GM12865 (cell line): ENCODE results near the gene SLC12A3.

Source experiments
- DNase-seq: peaks from one replicate; pipeline ENCODE4 v3.0.0; 2010; ENCODE audit warnings: low read depth
- H3K4me3 ChIP-seq: 2 replicates; pipeline ENCODE4 v1.5.1; 2011; ENCODE audit warnings: mild to moderate bottlenecking, low read depth, low read length, control low read depth
- TF ChIP-seq, protein P1 (sequence below): IDR thresholded peaks from 2 replicates; pipeline ENCODE4 v1.5.1; 2011; ENCODE audit warnings: low read length, control low read depth, low read depth, inconsistent platforms; ENCODE audit not compliant: insufficient read depth; ENCODE audit errors: missing control alignments

SLC12A3 gene

GRCh38 chr16:56836410-56837230, 28.4 kb upstream of the SLC12A3 start:
- H3K4me3 ChIP-seq, result no peak overlapping the region
- TF ChIP-seq, protein P1, sequence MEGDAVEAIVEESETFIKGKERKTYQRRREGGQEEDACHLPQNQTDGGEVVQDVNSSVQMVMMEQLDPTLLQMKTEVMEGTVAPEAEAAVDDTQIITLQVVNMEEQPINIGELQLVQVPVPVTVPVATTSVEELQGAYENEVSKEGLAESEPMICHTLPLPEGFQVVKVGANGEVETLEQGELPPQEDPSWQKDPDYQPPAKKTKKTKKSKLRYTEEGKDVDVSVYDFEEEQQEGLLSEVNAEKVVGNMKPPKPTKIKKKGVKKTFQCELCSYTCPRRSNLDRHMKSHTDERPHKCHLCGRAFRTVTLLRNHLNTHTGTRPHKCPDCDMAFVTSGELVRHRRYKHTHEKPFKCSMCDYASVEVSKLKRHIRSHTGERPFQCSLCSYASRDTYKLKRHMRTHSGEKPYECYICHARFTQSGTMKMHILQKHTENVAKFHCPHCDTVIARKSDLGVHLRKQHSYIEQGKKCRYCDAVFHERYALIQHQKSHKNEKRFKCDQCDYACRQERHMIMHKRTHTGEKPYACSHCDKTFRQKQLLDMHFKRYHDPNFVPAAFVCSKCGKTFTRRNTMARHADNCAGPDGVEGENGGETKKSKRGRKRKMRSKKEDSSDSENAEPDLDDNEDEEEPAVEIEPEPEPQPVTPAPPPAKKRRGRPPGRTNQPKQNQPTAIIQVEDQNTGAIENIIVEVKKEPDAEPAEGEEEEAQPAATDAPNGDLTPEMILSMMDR, result no peak
- no peak for DNase-seq

- H3K4me3 ChIP-seq, result no peak overlapping the region
- TF ChIP-seq, protein P1, result no peak
- no peak for DNase-seq
Measured at GRCh38 chr16:56838622-56839337, 26.2 kb upstream of the SLC12A3 start.

DNA sequence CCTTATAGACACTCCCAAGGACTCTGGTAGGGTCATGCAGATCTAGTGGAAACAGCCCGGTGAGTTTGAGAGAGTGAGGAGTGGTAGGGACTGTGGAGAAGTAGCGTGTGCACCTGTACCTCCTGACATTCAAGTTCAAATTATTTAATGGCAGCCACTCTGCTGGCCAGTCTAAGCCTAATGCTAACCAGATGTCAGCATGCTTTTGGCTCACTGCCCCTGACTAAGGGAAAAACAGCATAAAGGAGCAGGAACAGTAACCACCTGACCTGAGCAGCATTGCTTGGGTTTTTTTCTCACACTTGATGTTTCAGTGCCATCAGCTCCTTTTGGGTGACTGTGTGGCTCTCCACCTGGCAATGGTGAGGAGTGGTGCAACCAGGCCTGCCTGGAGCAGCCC, 23.8 kb upstream of the SLC12A3 start:
- H3K4me3 ChIP-seq, result no peak overlapping the region
- DNase-seq, result no peak
- TF ChIP-seq, protein P1, result no peak

DNA sequence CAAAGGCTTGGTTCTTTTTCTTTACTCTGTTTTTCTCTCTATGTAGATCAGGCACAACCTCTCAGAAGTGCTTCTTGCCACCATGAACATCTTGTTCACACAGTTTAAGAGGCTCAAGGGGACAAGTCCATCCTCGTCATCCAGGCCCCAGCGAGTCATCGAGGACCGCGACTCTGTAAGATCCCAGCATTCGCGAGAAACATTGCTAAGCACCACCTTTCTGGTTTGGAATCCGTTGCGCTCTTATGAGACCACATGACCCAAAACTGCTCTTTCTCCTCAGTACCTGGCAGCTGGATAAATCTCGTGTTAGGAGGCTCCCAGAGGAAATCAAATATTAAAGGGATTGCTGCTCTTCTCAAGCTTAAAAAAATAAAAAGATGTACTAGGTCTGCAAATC, 23.3 kb upstream of the SLC12A3 start:
- TF ChIP-seq, protein P1, result no peak
- H3K4me3 ChIP-seq, result no peak overlapping the region
- DNase-seq, result no peak

- DNase-seq, result no peak
- TF ChIP-seq, protein P1, result no peak
- no peak overlapping the region for H3K4me3 ChIP-seq
Measured at GRCh38 chr16:56842133-56842532, 22.9 kb upstream of the SLC12A3 start.

GRCh38 chr16:56844056-56844455, 21.0 kb upstream of the SLC12A3 start:
- no peak for DNase-seq
- TF ChIP-seq, protein P1, result no peak
- H3K4me3 ChIP-seq, result no peak overlapping the region
